ENCODE results near the gene ASTL.
"Not testable (repeated sequence)": the region's sequence is repeated elsewhere in the genome, so short reads cannot be mapped to it uniquely, and the experiment has no call there.

The ASTL gene

DNA sequence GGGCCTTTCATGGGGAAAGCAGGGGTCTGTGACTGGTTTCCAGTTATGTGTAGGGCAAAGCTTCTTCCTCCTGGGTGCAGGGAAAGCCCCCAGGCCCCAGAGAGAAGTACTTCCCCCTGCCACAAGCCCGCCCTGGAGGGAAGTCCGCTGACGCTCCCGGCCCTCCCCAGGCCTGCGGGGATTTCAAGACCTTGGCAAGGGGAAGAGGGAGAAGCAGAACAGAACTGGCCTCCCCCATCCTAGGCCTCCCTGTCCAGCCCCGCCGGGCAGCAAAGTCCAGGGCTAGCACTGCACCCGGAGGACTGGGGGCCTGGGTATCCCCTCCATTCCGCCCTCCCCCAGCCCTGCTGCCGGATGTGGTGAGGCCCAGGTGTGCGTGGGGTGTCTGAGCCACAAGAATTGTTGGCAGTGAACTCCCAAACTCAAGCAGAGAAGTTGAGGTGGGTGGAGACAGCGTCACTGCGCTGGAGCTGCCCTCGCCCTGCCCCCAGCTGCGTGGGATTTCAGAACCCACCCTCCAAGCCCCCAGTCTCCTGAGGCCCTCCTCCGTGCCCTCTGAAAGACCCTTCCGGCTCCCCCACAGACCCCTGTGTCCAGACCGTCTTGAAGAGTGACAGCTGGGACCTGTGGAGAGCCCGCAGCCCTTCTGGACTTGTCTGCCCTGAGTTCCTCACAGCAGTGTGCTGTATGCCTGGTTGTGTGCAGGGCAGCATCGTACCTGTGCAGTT is 8.0 kb upstream of the ASTL start:
- peak; percentile 82 for DNase-seq (ENCODE audit: low read depth, low spot score)

DNA sequence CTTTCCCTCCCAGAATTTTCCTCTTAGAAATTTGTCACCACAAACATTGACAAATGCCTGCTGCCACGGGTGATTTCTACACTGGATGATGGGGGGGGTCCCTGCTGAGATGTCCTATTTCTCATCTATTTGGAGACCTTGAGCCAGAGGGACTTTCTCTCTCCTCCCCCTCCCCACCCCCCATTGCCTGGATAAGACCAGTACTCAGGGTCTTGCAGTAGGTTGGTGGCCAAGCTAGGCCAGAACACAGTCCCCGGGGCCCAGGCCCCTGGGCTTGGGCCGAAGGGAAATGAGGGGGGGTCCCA is 7.5 kb upstream of the ASTL start:
- no peak for DNase-seq (ENCODE audit: low read depth, low spot score)

DNA sequence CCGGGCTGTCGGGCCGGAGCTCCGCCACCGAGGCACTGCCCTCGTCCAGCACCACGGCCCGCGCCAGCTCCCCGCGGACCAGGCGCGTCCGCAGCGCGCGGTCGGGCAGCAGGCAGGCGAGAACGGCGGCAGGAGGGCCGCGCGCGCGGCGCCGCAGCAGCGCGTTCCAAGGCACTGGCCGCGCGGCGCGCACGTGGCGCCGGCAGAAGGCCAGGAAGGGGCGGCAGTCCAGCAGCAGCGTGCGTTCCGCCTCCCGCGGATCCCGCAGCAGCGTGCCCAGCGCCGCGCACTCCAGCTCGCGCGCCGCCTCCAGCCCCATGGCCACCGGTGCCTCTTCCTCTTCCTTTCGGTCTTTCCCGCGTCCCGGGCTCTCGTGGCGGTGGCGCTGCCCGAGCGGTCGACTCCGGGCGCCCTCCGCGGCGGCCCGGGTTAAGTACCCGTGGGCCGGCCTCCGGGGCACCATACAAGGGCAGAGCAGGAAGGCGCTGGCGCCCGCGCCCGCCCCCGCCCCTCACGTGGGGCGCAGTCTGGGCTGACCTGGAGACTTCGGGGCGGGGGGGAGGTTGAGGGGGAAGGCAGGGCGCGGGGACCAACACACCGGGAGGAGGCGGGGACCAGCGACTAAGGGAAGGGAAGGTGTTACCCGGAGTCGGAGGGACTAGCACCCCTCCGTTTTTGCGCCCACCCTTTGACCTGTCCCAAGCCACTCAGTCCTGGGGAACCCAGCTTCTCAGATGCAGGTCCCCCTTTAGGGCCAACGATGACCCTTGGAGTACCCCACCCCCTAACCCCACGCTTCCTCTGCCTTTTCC is 6.9 kb upstream of the ASTL start, which contains the start of gene DUSP2:
DUSP2 (minus strand) TSS at position 405 of the 812 bp plus-strand sequence; CDS start at position 319, 86 bp downstream.
- peak; percentile 79 for DNase-seq (ENCODE audit: low read depth, low spot score)

DNA sequence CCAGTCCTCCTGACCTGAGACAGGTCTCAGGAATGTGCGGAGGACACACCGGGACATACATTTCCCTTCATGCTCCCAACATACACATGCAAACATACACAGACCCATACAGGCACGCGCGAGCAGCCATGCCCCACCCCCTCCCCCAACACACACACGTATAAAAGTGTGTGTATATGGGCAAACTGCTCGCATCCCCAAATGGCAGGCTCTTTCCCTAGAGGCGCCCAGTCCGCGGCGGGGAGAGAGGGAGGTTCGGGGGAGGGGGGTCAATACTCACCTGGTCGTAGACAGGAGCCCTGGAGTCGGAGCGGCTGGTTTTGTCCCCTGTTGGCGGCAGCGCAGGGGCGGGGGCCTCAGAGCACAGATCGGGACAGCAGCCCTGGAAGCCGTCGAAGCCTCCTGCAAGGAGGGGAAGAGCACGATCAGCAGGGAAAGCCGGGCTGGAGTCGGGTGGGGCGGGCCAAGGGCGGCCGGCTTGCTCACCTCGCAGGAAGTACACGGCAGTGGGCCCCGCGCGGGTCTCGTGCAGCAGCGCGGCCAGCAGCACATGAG is 6.3 kb upstream of the ASTL start:
- DNase-seq (ENCODE audit: low read depth, low spot score): peak; percentile 30

- no peak for DNase-seq (ENCODE audit: low read depth, low spot score)
These were observed 5.7 kb upstream of the ASTL start for GRCh38 chr2:96143848-96144480.

- DNase-seq (ENCODE audit: low read depth, low spot score): no peak
These were observed 5.0 kb upstream of the ASTL start for GRCh38 chr2:96143231-96143847.

GRCh38 chr2:96142217-96143113 is 4.2 kb upstream of the ASTL start:
- DNase-seq (ENCODE audit: low read depth, low spot score): peak; percentile 57

- not testable (repeated sequence) for DNase-seq (ENCODE audit: low read depth, low spot score)
These were observed 3.3 kb upstream of the ASTL start for GRCh38 chr2:96141624-96141967.

- DNase-seq (ENCODE audit: low read depth, low spot score): no peak
These were observed 2.8 kb upstream of the ASTL start for GRCh38 chr2:96140941-96141623.

DNA sequence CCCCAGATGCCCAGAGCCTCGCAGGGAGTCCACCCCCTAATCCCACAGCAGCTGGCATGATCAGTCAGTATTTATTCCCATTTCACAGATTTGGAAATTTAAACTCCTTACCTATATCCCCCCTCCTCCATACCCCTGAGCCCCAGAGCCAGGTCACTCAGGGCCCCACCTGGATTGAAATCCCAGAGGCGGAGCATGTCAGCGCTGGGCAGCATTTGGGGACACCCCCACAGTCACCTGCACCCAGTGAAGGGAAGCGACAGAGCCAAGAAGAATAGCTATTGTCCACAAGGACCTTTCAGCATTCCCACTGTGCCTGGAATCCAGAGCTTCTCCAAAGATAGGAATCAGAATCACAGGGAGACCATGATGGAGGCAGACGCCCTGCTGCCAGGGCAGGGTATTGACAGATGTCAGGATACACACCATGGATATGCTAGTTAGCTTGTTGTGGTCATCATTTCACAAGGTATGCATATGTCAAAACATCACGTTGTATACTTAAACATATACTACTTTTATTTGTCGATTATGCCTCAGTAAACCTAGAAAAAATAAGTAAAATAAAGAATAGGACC is 968 bp upstream of the ASTL start:
- no peak for DNase-seq (ENCODE audit: low read depth, low spot score)

DNA sequence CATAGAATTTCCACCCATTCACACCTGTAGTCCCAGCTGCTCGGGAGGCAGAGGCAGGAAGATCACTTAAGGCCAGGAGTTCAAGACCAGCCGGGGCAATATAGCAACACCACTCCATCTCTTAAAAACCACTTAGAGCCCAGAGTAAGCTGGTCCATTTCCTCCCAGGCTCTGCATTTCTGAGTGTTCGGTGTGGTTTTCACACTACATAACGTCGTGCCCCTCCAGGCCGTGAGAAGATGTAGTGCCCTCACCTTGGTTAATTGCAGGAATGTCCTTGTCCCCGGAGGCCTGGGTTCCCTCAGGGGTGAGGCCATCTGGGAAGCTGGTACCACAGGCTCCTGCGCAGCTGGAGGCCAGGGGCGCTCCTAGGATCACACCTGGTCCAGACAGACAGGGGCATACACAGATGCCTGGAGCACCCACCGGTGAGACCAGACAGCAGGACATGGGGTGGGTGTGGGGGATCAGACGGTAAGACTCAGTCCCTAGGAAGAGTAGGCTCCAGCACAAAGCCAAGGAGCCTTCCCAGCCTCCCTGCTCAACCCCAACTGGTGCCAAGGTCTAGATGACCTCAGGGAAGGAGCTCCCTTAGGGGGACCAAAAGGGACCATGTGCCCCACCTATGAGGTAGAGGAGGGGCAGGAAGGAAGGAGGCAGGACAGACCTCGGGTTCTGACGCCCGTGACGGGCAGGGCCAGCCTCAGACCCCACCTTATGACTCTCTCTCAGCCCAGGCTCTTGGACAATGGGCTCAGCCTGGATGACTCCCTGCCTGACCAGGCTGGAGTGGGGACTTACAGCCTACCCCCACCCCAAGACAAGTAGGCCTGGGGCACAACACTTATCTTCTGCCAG is 752 bp downstream of the ASTL start:
- DNase-seq (ENCODE audit: low read depth, low spot score): no peak

DNA sequence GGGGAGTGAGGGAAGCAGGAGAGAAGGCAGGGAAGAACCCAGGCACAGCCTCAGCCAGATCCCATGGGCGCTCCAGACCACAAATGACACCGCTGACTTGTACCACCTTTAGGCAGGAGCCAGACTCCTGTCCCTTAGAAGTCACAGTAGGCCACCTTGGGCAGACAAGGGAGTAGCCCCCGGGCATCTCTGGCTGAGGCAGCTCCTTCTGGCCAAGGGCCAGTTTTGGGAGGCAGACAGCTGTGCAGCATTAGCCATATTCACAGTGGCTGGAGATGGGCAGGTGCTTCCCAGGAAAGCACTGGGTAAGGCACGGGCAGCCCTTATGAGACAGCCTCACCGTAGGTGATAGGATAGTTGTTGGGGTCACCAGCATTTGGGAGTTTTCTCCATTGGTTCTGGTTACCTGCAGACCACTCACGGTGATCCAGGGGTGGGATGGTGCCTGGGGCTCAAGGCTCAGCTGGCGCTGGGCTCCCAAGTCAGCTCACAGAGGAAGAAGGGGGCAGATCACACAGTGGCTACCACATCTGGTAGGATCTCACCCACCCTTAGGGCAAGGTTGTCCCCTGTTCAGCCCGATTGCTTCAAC is 2.1 kb downstream of the ASTL start:
- no peak for DNase-seq (ENCODE audit: low read depth, low spot score)

GRCh38 chr2:96135621-96136020 is 2.7 kb downstream of the ASTL start:
- no peak for DNase-seq (ENCODE audit: low read depth, low spot score)

DNA sequence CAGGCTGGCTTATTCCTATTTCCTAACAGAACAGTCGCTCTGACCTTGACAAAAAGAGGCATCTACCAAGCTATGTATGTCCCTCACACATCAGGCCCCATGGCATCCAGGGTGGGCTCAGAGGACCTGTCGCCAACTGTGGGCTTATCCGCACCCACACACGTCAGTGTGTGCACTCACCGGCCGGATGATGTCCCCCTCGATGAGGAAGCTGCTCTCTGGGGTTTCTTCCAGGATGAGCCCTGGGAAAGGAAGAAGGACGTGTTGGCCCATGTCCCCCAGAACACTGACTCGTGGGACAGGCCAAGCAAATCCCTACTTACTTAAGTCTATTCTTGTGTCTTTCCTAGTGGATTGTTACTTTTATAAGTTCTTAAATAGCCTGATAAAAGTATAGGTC is 3.1 kb downstream of the ASTL start:
- no peak for DNase-seq (ENCODE audit: low read depth, low spot score)

- DNase-seq (ENCODE audit: low read depth, low spot score): no peak
These were observed 3.9 kb downstream of the ASTL start for GRCh38 chr2:96134421-96134820.

GRCh38 chr2:96131813-96132745 is 6.2 kb downstream of the ASTL start:
- DNase-seq (ENCODE audit: low read depth, low spot score): no peak

GRCh38 chr2:96131152-96131812 is 7.0 kb downstream of the ASTL start:
- DNase-seq (ENCODE audit: low read depth, low spot score): no peak

Data from activated CD4-positive, CD25-positive, alpha-beta regulatory T cell treated with anti-CD3 and anti-CD28 coated beads, Interleukin-2, amount 50 U/mL, for 16 hours (primary cell).